IPS DF 4.7 (cell line): ENCODE measurements around the gene DHDH.
"Not testable (repeated sequence)": the region's sequence is repeated elsewhere in the genome, so short reads cannot be mapped to it uniquely, and the experiment has no call there.

Experiments used
- DNase-seq: peaks from one replicate; pipeline ENCODE4 v3.0.0-alpha.2; 2013; ENCODE audit warnings: low spot score; ENCODE audit errors: extremely low read depth

Gene DHDH

DNA sequence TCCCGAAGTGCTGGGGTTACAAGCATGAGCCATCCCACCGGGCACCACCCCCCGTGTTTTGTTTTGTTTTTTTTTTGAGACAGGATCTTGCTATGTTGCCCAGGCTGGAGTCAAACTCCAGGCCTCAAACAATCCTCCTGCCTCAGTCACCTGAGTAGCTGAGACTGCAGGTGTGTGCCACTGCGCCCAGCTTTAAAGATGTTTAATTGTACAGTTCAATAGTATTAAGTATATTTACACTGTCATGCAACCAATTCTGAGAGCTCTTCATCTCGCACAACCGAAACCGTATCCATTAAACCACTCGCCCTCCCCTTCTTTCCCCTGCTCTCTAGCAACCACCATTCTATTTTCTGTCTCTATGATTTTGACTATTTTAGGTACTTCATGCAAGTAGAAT is 17.7 kb upstream of the DHDH start:
- DNase-seq: no peak

DNA sequence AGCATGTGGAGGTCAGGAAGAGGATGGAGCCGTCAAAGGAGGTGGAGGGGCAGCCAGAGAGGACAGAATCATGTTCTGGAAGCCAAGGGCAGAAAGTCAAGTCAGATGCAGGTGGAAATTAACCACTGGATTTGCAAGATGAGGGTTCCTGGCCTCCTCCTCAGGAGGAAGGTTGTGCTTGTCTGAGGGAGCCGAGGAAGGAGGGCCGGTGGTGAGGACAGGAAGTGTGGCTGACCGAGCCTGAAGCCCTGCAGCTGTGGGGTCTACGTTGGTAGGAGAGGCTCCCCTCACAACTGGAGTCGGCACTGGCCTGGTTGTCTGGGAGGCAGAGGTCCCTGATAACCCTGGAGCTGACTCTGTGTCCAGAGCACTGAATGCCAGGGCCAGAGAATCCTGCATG is 15.4 kb upstream of the DHDH start:
- DNase-seq: no peak

DNA sequence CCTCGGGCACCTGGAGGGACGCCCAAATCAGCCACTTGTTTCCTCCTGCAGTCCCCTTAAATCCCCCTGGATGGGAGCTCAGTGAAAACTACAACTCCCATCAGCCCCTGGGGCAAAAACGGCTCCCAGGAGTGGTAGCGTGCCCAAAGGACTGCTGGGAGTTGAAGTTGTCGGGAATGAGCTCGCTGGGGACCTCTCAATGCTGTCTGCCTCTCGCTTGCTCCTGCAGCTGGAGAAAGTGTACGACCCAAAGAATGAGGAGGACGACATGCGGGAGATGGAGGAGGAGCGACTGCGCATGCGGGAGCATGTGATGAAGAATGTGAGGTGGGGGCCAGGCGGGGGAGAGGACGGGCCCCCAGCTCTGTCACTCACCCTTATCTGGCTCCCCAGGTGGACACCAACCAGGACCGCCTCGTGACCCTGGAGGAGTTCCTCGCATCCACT is 14.7 kb upstream of the DHDH start:
- DNase-seq: no peak

DNA sequence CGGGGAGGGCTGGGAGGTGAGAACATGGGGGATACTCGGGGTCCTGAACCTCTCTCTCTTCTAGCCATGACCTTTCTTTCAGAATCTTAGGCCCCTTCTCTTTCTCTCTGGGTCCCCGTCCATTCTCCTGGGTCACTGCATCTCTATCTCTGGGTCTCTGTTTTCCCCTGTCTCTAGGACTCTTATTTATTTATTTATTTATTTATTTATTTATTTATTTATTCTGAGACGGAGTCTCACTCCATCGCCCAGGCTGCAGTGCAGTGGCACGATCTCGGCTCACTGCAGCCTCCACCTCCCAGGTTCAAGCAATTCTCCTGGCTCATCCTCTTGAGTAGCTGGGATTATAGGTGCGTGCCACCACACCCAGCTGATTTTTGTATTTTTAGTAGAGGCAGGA is 14.2 kb upstream of the DHDH start:
- DNase-seq: not testable (repeated sequence)

DNA sequence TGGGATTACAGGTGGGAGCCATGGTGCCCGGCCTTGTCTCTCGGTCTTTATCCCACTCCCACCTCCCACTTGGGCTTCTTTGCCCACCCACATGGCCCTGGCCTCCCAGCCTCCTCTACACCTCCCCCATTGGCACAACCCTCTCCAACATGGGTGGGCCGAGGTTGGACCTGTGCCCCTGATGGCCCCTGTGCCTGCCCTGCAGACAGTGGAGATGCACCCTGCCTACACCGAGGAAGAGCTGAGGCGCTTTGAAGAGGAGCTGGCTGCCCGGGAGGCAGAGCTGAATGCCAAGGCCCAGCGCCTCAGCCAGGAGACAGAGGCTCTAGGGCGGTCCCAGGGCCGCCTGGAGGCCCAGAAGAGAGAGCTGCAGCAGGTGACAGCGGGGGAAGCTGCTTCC is 12.6 kb upstream of the DHDH start:
- no peak for DNase-seq

DNA sequence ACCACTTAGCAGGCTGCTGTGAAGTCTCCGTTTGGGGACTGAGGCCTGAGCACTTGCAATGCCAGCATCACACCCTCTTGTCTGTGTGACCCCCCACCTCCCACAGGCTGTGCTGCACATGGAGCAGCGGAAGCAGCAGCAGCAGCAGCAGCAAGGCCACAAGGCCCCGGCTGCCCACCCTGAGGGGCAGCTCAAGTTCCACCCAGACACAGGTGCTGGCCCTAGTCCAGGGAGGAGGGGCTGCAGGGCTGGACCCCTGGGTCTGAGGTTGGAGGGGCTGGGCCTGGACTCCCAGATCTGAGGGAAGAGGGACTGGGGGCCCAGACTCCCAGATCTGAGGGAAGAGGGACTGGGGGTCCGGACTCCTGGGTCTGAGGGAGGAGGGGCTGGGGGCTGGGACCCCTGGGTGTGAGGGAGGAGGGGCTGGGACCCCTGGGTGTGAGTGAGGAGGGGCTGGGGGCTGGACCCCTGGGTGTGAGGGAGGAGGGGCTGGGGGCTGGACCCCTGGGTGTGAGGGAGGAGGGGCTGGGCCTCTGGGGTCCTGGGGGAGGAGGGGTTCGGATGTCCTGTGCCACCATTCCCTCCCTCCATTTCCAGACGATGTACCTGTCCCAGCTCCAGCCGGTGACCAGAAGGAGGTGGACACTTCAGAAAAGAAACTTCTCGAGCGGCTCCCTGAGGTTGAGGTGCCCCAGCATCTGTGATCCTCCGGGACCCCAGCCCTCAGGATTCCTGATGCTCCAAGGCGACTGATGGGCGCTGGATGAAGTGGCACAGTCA is 11.6 kb upstream of the DHDH start:
- DNase-seq: no peak

DNA sequence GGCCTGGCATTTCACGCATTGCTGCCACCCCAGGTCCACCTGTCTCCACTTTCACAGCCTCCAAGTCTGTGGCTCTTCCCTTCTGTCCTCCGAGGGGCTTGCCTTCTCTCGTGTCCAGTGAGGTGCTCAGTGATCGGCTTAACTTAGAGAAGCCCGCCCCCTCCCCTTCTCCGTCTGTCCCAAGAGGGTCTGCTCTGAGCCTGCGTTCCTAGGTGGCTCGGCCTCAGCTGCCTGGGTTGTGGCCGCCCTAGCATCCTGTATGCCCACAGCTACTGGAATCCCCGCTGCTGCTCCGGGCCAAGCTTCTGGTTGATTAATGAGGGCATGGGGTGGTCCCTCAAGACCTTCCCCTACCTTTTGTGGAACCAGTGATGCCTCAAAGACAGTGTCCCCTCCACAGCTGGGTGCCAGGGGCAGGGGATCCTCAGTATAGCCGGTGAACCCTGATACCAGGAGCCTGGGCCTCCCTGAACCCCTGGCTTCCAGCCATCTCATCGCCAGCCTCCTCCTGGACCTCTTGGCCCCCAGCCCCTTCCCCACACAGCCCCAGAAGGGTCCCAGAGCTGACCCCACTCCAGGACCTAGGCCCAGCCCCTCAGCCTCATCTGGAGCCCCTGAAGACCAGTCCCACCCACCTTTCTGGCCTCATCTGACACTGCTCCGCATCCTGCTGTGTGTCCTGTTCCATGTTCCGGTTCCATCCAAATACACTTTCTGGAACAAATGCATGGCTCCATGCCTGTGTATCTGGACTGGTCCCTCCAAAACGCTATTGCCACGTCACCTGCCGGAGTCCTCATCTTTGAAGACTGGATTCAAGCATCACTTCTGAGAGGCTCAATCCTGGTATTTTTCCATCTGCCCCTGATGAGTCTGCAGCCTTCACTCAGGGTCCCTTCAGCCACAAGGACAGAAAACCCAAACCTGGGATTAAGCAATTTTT is 10.7 kb upstream of the DHDH start:
- no peak for DNase-seq

DNA sequence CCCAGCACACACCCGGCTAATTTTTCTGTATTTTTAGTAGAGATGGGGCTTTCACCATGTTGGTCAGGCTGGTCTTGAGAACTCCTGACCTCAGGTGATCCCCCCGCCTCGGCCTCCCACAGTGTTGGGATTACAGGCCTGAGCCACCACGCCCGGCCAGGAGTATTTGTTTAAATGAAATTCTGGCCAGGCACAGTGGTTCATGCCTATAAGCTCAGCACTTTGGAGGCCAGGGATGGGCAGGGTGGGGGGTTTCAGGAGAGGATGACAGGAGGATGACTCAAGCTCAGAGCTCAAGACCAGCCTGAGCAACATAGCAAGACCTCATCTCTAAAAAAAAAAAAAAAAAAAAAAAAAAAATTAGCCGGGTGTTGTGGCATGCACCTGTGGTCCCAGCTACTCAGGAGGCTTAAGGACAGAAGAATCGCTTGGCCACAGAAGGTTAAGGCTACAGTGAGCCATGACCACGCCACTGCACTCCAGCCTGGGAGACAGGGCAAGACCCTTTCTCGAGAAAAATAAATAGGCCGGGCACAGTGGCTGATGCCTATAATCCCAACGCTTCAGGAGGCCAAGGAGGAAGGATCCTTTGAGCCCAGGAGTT is 8.2 kb upstream of the DHDH start:
- DNase-seq: no peak

DNA sequence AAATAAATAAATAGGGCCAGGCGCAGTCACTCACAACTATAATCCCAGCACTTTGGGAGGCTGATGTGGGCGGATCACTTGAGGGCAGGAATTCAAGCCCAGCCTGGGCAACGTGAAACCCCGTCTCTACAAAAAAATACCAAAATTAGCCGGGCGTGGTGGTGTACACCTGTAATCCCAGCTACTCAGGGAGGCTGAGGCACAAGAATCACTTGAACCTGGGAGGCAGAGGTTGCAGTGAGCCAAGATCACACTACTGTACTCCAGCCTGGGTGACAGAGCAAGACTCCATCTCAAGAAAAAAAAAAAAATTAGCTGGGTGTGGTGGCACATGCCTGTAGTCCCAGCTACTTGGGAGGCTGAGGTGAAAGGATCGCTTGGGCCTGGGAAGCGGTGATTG is 7.6 kb upstream of the DHDH start:
- DNase-seq: not testable (repeated sequence)

DNA sequence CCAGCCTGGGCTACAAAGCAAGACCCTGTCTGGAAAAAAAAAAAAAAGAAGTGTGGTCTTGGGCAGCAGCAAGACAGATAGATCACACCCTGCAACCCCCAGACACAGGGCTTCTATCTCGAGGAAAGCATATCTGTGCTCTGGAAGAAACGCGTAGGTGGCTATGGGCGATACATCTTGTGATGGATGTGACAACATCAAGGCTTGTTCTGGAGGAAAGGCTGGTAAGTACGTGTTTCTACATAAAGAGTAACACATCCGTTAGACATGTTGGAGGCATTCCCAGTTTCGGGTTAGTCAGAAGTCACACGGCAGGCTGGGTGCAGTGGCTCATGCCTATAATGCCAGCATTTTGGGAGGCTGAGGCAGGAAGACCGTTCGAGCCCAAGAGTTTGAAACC is 6.6 kb upstream of the DHDH start:
- no peak for DNase-seq

DNA sequence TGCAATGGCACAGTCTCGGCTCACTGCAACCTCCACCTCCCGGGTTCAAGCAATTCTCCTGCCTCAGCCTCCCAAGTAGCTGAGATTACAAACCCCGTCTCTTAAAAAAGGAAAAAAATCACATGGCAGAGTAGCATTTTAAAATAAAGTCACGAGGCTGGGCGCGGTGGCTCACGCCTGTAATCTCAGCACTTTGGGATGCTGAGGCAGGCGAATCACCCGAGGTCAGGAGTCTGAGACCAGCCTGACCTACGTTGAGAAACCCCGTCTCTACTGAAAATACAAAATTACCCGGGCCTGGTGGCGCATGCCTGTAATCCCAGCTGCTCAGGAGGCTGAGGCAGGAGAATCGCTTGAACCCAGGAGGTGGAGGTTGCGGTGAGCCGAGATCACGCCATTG is 5.8 kb upstream of the DHDH start:
- not testable (repeated sequence) for DNase-seq

DNA sequence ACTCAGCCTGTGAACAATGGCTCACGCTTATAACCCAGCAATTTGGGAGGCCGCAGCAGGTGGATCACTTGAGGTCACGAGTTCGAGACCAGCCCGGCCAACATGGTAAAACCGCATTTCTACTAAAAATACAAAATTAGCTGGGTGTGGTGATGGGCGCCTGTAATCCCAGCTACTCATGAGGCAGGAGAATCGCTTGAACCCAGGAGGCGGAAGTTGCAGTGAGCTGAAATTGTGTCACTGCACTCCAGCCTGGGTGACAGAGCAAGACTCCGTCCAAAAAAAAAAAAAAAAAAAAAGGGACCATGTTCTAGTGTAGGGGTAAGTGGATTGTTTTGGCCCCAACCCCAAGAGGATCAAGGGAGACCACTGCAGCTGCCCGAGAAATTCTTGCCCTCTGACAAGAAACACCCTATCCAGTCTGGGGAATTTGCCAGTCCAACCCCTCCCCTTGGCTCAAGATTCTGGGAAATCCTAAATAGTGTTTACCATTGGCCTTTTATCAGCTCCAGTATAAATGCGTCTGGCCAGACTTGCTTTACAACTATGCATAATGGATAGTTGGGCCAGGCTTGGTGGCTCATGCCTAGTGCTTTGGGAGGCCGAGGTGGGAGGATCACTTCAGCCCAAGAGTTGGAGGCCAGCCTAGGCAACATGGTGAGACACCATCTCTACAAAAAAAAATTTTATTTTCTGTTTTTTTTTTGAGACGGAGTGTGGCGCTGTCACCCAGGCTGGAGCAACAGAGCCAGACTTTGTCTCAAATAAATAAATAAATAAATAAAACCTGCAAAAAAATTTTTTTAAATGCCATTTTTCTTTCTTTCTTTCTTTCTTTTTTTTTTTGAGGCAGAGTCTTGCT is 5.1 kb upstream of the DHDH start:
- no peak for DNase-seq

DNA sequence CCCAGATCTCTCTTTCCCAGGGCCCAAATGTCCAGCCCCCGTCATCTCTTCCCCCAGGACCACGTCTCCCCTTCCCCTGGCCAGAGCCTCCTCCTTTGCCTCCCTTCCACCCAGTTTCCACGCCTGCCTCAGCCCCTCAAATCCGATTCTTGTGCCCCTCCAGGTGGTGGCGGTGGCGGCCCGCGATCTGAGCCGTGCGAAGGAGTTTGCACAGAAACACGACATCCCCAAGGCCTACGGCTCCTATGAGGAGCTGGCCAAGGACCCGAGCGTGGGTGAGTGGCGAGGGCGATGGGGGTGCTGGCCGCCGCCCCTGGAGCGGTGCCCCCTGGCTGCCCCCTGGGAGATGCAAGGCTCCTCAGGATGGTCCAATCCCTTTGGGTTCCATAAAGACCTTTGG is 1.3 kb downstream of the DHDH start:
- DNase-seq: no peak

DNA sequence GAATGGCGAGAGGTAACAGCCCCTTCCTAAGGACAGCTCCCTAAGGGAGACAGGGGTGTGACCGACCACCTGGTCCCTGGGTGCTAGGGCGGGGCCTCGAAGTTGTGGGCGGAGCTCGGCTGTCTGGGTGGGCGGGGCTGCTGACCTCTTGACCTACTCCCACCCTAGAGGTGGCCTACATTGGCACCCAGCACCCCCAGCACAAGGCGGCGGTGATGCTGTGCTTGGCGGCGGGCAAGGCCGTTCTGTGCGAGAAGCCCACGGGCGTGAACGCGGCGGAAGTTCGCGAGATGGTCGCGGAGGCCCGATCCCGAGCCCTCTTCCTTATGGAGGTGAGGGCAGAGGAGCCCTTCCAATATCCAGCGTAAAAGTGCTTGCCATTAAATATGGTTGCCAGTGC is 2.4 kb downstream of the DHDH start:
- no peak for DNase-seq

DNA sequence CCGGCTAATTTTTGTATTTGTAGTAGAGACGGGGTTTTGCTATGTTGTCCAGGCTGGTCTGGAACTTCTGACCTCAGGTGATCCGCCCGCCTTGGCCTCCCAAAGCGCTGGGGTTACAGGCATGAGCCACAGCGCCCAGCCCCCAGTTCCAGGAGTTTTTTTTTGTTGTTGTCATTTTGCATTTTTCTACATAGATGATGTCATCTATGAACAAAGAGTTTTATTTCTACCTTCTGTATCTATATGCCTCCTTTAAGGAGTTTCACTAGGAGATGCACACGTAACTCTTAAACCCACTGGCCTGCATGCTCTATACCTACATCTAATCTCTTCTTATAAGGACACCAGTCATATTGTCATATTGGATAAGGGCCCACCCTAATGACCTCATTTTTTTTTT is 4.8 kb downstream of the DHDH start:
- DNase-seq: no peak

DNA sequence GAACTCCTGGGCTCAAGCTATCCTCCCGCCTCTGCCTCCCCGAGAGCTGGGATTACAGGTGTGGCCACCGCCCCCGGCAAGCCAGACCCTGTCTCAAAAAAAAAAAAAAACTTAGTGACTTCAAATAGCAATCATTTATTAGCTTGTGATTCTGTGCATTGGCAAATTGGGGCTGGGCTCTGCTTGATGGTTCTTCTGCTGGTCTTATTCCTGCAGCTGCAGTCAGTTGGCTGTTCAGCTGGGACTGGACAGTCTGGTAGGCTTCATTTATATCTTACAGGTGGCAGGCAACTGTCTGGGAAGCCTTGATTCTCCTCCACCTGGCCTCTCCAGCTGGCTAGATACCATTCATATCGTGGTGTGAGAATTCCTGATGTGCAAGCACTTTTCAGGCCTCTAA is 7.4 kb downstream of the DHDH start:
- no peak for DNase-seq

DNA sequence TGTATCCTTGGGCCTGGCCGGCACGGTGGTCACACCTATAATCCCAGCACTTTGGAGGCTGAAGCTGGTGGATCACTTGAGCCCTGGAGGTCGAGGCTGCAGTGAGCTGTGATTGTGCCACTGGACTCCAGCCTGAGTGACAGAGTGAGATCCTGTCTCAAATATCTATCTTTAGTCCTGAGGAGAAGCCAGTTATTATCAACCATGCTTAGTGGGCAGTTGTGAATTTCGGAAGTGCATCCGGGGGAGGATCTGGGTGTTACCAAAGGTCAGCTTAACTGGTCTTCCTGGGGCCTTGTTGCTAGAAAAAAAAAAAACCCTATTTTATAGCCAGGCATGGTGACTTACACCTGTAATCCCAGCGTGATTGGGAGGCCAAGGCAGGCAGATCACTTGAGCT is 9.6 kb downstream of the DHDH start:
- no peak for DNase-seq

DNA sequence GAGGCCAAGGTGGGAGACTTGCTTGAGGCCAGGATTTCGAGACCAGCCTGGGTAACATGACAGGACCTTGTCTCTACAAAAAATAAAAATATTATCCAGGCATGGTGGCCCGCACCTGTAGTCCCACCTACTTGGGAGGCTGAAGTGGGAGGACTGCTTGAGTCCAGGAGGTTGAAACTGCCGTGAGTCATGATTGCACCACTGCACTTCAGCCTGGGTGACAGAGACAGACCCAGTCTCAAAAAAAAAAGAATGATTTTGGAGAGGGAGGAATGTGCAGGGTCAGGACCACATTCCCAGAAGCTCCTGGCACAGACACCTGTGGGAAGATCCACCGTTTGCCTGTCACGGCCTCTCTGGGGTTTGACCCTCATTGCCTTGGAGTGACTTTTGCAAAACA is 11.9 kb downstream of the DHDH start:
- no peak for DNase-seq

DNA sequence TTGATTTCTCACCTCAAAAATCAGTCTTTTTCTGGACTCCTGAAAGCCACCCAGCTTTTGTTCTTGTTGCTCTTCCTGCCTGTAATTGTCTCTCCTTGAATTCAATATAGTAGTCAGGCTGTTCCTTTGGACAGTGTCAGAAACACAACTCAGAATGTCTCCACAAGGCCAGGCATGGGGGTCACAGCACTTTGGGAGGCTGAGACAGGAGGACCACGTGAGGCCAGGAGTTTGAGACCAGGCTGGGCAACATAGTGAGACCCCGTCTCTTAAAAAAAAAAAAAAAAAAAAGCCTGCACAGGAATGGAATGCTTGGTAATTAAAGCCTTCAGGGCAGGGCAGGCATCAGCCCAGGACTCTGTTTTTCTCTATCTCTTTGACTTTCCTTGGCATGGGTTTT is 12.3 kb downstream of the DHDH start:
- DNase-seq: no peak

DNA sequence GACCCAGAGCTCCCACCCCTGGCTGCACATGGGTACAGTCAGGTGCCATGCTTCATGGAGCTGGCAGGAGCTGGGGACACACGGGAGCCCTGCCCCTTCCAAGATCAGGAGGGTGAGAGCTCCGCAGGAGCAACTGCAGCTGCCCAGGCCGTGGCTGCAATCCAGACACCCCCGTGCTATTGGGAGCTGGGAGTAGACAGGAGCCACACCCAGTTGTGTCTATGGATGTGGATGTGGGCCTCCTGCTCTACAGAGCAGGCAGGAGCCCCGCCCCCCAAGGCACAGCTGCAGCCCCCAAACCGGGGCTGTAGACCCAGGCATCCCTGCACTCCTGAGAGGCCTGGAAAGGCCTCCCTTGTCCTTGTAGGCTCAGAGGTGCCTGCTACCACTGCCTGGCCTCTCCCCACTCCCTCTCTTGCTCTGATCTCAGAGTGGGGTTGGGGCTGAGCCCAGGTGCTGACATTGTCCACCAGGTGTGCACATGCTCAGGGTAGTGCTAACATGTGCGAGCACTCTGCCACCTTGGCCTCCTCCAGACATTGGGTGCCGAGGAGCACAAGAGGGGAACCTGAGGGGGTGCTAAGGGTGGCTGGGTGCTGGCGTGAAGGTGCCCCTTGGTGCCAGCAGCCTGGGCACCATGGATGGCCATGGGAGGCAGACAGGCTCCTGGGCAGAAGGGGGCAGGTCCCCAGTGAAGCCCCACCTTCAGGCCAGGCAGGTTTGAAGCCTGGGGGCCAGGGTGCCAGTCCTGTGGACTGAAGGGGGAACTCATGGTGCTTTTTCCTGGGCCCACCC is 13.2 kb downstream of the DHDH start:
- no peak for DNase-seq

DNA sequence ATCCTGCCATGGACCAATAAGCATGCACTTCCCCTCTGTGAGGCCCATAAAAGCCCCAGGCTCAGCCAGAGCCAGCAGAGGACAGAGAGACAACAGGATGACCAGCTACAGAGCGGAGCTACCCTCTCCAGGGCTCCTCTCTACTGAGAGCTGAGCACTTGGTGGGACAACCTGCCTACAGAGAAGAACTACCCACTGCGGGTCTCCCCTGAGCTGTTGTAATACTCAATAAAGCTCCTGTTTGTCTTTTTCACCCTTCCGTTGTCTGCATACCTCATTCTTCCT is 13.7 kb downstream of the DHDH start:
- DNase-seq: no peak
